GM19193 (cell line): ENCODE results near the gene CHMP4B.

ENCODE experiments used
- POLR2A ChIP-seq: IDR thresholded peaks from 4 replicates; pipeline ENCODE4 v1.6.1; 2011; ENCODE audit not compliant: insufficient read depth, insufficient read length; ENCODE audit errors: extremely low read depth

The CHMP4B gene

DNA sequence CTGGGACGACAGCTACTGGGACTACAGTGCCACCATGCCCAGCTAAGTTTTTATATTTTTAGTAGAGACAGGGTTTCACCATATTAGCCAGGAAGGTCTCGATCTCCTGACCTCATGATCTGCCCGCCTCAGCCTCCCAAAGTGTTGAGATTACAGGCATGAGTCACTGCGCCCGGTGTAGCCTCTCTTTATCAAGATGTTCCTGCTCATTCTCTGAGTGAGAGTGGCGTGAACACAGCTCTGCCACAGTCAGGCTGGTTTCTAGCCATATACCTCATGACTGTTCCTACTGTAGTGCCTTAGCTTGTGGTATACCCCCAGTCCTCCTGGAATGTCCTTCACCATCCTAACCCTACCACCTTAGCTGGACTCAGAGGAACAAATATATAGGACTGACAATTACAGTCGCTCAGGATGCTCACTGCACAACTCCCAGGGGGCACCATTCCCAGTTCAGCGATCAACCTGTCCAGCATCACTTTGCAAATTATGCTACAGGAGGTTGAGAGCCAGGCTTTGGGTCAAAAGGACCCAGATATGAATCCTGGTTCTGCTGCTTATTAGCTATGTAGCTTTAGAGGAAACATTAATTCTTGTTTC, 86.3 kb downstream of the CHMP4B start:
- TF ChIP-seq POLR2A = no peak

DNA sequence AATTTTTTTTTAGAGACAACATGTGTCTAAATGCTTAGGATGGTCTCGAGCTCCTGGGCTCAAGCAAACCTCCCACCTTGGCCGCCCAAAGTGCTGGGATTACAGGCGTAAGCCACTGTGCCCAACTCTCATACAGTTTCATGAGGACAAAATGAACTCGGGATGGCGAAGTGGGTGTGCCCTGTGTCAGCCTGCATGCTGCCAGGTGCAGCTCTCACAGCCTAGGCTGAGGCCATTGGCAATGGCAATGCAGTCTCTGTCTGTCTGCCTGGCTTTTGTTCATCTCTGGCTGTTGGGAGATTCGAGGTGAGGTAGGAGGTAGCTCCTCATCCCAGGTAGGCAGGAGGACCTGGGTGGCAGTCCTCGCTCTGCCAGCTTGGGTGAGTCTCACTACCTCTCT, 88.0 kb downstream of the CHMP4B start:
- no peak for TF ChIP-seq POLR2A

DNA sequence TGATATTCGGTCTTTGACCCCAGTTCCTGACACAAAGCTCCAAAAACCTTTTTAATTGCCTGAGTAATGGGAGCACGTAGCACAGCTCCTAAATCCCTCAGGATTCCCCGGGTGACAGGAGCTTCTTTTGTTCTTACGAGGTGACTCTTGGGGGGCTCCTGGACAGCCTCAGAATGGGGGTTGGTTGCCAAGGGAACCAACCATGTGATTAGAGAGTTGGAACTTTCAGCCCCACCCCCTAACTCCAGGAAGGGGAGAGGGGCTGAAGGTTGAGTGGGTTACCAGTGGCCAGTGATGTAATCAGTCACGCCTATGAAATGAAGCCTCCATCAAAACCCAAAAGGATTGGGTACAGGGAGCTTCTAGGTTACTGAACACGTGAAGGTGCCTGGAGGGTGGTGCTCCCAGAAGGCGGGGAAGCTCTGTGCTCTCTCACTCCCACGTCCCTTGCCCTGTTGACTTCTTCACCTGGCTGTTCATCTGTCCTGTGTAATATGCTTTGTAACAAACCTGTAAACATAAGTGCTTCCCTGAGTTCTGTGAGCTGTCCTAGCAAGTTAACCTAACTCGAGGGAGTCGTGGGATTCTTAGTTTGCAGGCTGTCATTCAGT, 89.5 kb downstream of the CHMP4B start:
- no peak for TF ChIP-seq POLR2A

DNA sequence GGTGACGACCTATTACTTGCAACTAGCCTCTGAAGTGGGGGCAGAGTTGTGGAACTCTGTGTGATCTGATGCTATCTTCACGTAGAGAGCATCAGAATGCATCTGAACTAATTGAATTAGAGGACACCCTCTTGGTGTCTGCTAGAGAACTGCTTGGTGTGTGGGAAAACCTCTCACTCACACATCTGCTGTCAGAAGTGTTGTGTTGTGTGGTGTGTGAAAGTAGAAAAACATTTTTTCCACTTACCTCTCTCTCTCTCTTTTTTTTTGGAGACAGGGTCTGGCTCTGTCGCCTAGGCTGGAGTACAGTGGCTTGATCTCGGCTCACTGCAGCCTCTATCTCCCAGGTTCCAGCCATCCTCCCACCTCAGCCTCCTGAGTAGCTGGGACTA, 90.0 kb downstream of the CHMP4B start:
- no peak for TF ChIP-seq POLR2A

DNA sequence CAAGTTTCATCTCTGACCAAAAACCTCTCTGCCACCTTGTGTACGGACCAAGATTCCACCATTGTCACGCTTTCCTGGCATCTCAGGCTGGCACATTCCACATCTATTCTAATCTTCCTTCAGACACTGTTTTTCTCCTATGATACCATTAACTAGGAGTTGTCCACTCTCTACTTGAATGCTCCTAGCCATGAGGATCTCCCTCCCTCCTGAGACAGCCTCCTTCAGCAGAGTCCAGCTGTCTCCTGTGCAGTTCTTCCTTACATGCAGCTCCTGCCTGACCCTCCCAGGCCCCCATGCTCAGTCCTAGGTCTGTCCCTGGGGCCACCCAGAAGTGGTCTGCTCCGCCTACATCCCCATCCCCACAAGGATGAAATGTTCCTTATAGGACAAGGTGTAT, 90.9 kb downstream of the CHMP4B start:
- TF ChIP-seq POLR2A = no peak
